D721Med (cell line): ENCODE results near the gene UHRF1.
"Not testable (repeated sequence)": the region's sequence is repeated elsewhere in the genome, so short reads cannot be mapped to it uniquely, and the experiment has no call there.

Source experiments
- DNase-seq: peaks from one replicate; pipeline ENCODE4 v3.0.0; 2011; ENCODE audit warnings: low spot score; ENCODE audit not compliant: insufficient read length
- FAIRE-seq: peaks from 2 replicates; lab custom pipeline; 2011; peaks lifted over from hg19 to GRCh38; lab: Jason Lieb, UNC
- CTCF ChIP-seq: IDR thresholded peaks from 2 replicates; pipeline ENCODE4 v1.5.1; 2012; ENCODE audit warnings: mild to moderate bottlenecking, control low read depth; ENCODE audit not compliant: insufficient read depth; ENCODE audit errors: missing control alignments

The UHRF1 gene

GRCh38 chr19:4951656-4952055, 42.4 kb downstream of the UHRF1 start:
- DNase-seq (no peak), FAIRE-seq (no peak)
- no peak for TF ChIP-seq CTCF

DNA sequence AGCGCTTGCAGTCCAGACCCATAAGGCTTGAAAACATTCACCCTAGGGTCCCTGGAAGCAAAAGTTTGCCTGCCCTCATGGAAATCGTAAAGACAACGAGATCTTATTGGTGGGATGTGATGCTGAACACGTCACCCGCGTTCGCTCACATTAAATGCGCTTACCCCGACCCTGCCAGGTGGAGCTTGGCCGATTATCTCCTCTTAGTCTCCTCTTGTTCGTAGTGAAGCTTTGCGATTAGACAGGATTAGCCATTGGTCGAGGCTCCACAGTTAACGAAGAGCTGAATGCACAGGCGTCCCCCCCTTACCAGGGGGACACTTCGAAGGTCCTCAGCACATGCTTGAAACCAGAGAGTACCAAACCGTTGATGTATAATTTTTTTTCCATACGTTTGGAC, 43.6 kb downstream of the UHRF1 start:
- DNase-seq, result peak; percentile 73
- TF ChIP-seq CTCF, result no peak
- peak; percentile 96 for FAIRE-seq

DNA sequence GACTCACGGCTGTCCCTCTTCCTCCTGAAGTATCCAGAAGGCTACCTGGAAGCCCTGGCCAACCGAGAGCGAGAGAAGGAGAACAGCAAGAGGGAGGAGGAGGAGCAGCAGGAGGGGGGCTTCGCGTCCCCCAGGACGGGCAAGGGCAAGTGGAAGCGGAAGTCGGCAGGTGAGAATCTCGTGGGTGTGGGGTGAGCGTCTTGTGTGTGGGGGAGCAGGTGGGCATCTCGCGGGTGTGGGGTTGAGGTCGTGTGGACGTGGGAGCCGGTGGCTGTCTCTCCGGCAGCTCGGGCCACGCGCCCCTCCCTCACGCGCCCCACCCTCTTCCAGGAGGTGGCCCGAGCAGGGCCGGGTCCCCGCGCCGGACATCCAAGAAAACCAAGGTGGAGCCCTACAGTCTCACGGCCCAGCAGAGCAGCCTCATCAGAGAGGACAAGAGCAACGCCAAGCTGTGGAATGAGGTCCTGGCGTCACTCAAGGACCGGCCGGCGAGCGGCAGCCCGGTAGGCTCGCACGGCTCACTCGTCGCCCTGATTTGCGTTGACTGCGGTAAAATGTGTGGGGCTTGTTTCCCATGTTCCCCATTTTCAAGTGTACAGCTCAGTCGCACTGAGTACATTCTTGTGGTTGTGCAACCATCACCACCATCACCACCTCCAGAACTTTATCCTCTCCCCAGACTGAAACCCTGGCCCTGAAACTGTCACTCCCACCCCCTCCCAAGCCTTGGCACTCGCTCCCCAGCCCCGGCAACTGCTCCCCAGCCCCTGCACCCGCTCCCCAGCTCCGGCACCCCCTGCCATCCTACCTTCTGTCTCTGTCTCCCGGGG, 45.2 kb downstream of the UHRF1 start:
- not testable (repeated sequence) for FAIRE-seq, DNase-seq

DNA sequence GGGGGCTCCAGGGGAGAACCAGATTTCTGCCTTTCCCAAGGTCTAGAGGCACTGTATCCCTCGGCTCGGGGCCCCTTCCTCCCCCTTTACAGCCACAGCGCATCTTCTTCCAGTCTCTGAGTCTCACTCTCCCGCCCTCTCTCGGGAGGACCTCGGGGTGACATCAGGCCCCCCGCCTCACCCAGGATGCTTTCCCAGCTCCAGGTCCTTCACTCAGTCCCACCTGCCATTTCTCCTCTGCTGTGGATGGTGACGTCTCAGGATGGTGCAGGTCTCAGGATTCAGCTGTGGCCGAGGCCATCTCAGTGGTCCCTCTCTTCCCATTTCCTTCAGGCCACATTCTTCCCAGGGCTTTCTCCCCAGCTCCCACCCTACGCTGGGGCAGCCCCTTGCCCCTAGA, 46.0 kb downstream of the UHRF1 start:
- no peak for TF ChIP-seq CTCF
- no peak for DNase-seq
- no peak for FAIRE-seq

GRCh38 chr19:4957981-4958380, 48.7 kb downstream of the UHRF1 start:
- FAIRE-seq, result no peak
- no peak for DNase-seq
- TF ChIP-seq CTCF, result no peak

DNA sequence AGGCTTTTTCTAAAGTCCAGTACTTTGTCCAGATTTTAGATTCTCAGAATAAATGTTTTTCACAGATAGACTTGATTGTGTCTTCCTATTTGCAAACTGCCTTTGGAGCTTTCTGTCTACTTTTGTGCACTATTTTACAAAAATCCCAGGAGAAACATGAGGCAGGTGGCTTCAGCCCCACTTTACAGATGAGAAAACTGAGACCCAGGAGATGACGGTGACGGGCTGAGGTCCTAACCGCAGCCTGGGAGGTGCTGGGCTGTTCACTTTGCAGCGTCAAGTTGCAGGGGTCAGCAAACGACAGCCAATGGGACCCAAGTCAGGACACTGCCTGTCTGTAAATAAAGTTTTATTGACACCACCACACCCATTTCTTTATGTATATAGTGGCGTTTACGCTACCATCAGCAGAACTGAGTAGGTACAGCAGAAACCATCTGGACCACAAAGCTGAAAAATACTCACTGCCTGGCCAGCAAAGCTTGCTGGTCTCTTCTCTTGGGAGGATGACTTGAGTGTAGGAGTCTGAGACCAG, 52.9 kb downstream of the UHRF1 start:
- FAIRE-seq, result no peak
- TF ChIP-seq CTCF, result no peak
- no peak for DNase-seq

DNA sequence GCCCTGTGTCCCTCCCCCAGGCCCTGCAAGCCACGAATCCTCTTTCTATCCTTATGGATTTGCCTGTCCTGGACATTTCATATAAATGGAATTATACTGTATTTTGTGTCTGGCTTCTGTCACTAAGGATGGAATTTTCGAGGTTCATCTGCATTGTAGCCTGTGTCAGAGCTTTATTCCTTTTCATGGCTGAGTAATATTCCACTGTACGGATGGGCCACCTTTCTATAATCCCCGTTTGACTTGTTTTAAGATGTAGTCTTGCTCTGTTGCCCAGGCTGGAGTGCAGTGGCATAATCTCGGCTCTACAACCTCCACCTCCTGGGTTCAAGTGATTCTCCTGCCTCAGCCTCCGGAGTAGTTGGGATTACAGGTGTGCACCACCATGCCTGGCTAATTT, 55.8 kb downstream of the UHRF1 start:
- TF ChIP-seq CTCF, result no peak
- no peak for FAIRE-seq
- no peak for DNase-seq
